Measurements from ENCODE around the gene CCDC78.

GRCh38 chr16:714079-714478, 12.2 kb downstream of the CCDC78 start:
- TF ChIP-seq EP300 (IDR thresholded peaks at IDR 0.05) (no peak), POLR2AphosphoS5 (IDR thresholded peaks at IDR 0.05) (no peak), POLR2A (IDR thresholded peaks at IDR 0.05) (no peak)
- TF ChIP-seq, protein P1, sequence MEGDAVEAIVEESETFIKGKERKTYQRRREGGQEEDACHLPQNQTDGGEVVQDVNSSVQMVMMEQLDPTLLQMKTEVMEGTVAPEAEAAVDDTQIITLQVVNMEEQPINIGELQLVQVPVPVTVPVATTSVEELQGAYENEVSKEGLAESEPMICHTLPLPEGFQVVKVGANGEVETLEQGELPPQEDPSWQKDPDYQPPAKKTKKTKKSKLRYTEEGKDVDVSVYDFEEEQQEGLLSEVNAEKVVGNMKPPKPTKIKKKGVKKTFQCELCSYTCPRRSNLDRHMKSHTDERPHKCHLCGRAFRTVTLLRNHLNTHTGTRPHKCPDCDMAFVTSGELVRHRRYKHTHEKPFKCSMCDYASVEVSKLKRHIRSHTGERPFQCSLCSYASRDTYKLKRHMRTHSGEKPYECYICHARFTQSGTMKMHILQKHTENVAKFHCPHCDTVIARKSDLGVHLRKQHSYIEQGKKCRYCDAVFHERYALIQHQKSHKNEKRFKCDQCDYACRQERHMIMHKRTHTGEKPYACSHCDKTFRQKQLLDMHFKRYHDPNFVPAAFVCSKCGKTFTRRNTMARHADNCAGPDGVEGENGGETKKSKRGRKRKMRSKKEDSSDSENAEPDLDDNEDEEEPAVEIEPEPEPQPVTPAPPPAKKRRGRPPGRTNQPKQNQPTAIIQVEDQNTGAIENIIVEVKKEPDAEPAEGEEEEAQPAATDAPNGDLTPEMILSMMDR (IDR thresholded peaks at IDR 0.05): no peak
